A673 (cell line): ENCODE measurements around the gene MRTFA. TPM values are rescaled to one million over a fixed set of nuclear protein-coding genes. Genes with fewer than 3 reads are reported as not detected.

Experiments used
- BruUV-seq: library from RNA; stranded (reverse); fragments of 400-500 nt; replicated peaks from 2 replicates; lab custom pipeline; 2021; lab: Mats Ljungman, UMichigan
- CTCF ChIA-PET: fragments of 300-600 bp; sonication (Branson Sonifier 250); formaldehyde crosslinking; loops from one replicate; lab custom pipeline; 2022; ENCODE audit warnings: antibody characterized with exemption; lab: Charles Lee
- POLR2A ChIA-PET: fragments of 300-600 bp; sonication (Branson Sonifier 250); formaldehyde crosslinking; loops from one replicate; lab custom pipeline; 2022; ENCODE audit warnings: antibody characterized with exemption; ENCODE audit not compliant: low non-redundant PET; lab: Charles Lee
- DNase-seq: peaks from one replicate; pipeline ENCODE4 v3.0.0-alpha.2; 2015; ENCODE audit warnings: low spot score
- H3K27ac ChIP-seq: fragments of 200-600 bp; sonication (generic); 2 replicates; pipeline ENCODE4 v1.5.1; 2016; ENCODE audit warnings: mixed run types, low read depth, mild to moderate bottlenecking, mixed read lengths, antibody characterized with exemption, low read length; ENCODE audit not compliant: poor library complexity, severe bottlenecking
- H3K27me3 ChIP-seq: fragments of 200-600 bp; sonication (generic); replicated peaks from 2 replicates; pipeline ENCODE4 v1.6.1; 2017; ENCODE audit warnings: mixed run types, low read depth, mild to moderate bottlenecking, mixed read lengths, antibody characterized with exemption, low read length; ENCODE audit not compliant: insufficient read depth, poor library complexity
- H3K36me3 ChIP-seq: fragments of 200-600 bp; sonication (generic); 2 replicates; pipeline ENCODE4 v1.6.1; 2016; ENCODE audit warnings: mixed run types, mild to moderate bottlenecking, mixed read lengths, antibody characterized with exemption, low read length; ENCODE audit not compliant: insufficient read depth, poor library complexity, severe bottlenecking
- H3K4me1 ChIP-seq: fragments of 200-600 bp; sonication (generic); 2 replicates; pipeline ENCODE4 v1.6.1; 2017; ENCODE audit warnings: mixed run types, mild to moderate bottlenecking, mixed read lengths, antibody characterized with exemption, low read length; ENCODE audit not compliant: insufficient read depth, poor library complexity, severe bottlenecking
- H3K4me3 ChIP-seq: fragments of 200-600 bp; sonication (generic); 2 replicates; pipeline ENCODE4 v1.5.1; 2016; ENCODE audit warnings: low read depth, mixed run types, mild to moderate bottlenecking, mixed read lengths, low read length; ENCODE audit not compliant: poor library complexity, severe bottlenecking
- H3K9me3 ChIP-seq: fragments of 200-600 bp; sonication (generic); 2 replicates; pipeline ENCODE4 v1.6.1; 2016; ENCODE audit warnings: mixed run types, low read depth, mild to moderate bottlenecking, mixed read lengths, antibody characterized with exemption, low read length; ENCODE audit not compliant: poor library complexity, severe bottlenecking
- CTCF ChIP-seq: fragments of 300-800, 200-600 bp; sonication (generic); conservative IDR thresholded peaks from 2 replicates; pipeline ENCODE4 v1.5.1; 2017; ENCODE audit warnings: low read depth, mild to moderate bottlenecking, antibody characterized with exemption, low read length, moderate library complexity, mixed read lengths
- EZH2 ChIP-seq: fragments of 200-600 bp; sonication (generic); IDR thresholded peaks from 2 replicates; pipeline ENCODE4 v1.6.1; 2017; ENCODE audit warnings: borderline replicate concordance, low read depth, mild to moderate bottlenecking, mixed read lengths, antibody characterized with exemption, low read length; ENCODE audit not compliant: poor library complexity, severe bottlenecking
- intact Hi-C: fragments of 100-400 bp; cut with micrococcal nuclease; formaldehyde crosslinking; loops from one replicate; pipeline ENCODE4 v1.10.0; 2022; ENCODE audit not compliant: unreplicated experiment
- total RNA-seq: library from RNA; stranded (reverse); gene quantifications from 2 replicates; pipeline ENCODE4 v1.2.3, GENCODE V29; 2021

The MRTFA gene
- total RNA-seq, 1 experiment from 2014 or later = 35.8 TPM

DNA sequence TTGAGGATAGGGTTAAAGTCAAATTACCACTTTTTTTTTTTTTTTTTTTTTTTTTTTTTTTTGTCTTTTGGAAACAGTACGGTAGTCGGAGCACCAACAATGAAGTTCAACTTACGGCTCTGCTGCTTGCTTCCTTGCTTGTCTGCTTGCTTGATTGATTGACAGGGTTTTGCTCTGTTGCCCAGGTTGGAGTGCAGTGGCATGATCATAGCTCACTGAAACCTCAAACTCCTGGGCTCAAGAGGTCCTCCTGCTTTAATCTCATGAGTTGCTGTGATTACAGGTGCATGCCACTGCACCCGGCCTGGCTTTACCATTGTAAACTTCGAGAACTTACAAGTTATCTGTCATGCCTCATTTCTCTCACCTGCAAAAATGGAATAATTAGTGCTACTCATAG is 260.4 kb downstream of the MRTFA start:
- CTCF ChIA-PET = no interaction called here
- Histone ChIP-seq H3K4me3 (no peak overlapping the region), H3K36me3 (no peaks in the 10 kb centered on the region), H3K9me3 (no peaks in the 10 kb centered on the region), H3K27ac (no peak overlapping the region), H3K27me3 (no peaks in the 10 kb centered on the region), H3K4me1 (peaks cover 12% of the 10 kb centered on the region)
- no TSS peak for BruUV-seq
- DNase-seq = no peak
- TF ChIP-seq CTCF = no peak
- TF ChIP-seq EZH2 = no peak
- POLR2A ChIA-PET = no interaction called here
- intact Hi-C loops = no loop called here

DNA sequence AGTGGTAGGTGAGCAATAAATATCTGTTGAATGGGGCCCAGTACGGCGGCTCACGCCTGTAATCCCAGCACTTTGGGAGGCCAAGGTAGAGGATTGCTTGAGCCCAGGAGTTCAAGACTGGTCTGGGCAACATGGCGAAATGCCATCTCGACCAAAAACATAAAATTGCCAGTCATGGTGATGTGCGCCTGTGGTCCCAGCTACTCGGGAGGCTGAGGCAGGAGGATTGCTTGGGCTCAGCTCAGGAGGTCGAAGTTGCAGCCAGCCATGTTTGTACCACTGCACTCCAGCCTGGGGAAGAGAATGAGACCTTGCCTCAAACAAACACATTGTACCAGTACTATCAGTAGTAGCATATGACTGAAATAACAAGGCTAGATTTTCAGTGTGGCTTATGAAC is 262.0 kb downstream of the MRTFA start:
- intact Hi-C loops = no loop called here
- ChIA-PET POLR2A (no interaction called here), CTCF (no interaction called here)
- DNase-seq = no peak
- peaks cover 12% of the 10 kb centered on the region for H3K4me1 ChIP-seq
- no peak overlapping the region for H3K4me3 ChIP-seq
- H3K27me3 ChIP-seq = no peaks in the 10 kb centered on the region
- H3K36me3 ChIP-seq = no peaks in the 10 kb centered on the region
- TF ChIP-seq EZH2 (no peak), CTCF (no peak)
- H3K27ac ChIP-seq = no peak overlapping the region
- H3K9me3 ChIP-seq = no peaks in the 10 kb centered on the region
- BruUV-seq = no TSS peak

DNA sequence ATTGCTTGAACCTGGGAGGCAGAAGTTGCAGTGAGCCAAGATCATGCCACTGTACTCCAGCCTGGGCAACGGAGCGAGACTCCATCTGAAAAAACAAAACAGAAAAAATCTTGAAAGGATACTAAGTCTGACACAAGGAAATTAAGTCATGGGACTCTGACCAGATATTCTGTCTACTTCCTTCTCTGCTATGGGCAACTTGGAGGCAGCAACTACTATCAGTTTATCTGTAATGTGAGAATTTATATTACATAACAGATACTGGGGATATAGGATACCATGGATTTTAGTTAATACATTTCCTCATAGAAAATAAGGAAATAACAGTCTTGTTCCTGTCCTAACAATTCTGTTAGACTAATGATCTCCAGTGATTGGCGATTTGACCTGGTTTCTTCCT is 267.7 kb downstream of the MRTFA start:
- Histone ChIP-seq H3K36me3 (peaks cover 40% of the 10 kb centered on the region), H3K27ac (no peak overlapping the region), H3K4me1 (peaks cover 12% of the 10 kb centered on the region), H3K9me3 (no peaks in the 10 kb centered on the region), H3K4me3 (no peak overlapping the region), H3K27me3 (no peaks in the 10 kb centered on the region)
- DNase-seq = no peak
- ChIA-PET CTCF (no interaction called here), POLR2A (no interaction called here)
- intact Hi-C loops = no loop called here
- TF ChIP-seq CTCF (no peak), EZH2 (no peak)
- BruUV-seq = no TSS peak
